ENCODE results near the gene WDCP. TPM values are rescaled to one million over a fixed set of nuclear protein-coding genes. Genes with fewer than 3 reads are reported as not detected.
"Not testable (repeated sequence)": the region's sequence is repeated elsewhere in the genome, so short reads cannot be mapped to it uniquely, and the experiment has no call there.

WDCP gene
- total RNA-seq, 1 donor from 2014 or later: 19.9 TPM

- intact Hi-C loops (cut with micrococcal nuclease): loop anchor here (10.0 kb wide), 1 partner anchor 1963 kb away; the partner anchor contains the start of gene RAB10
Observed at GRCh38 chr2:24072259-24072658, 25.1 kb upstream of the WDCP start.

- intact Hi-C loops (cut with micrococcal nuclease): no loop called here
Observed at GRCh38 chr2:24065341-24065740, 18.1 kb upstream of the WDCP start.

GRCh38 chr2:24058564-24059271 lies 11.5 kb upstream of the WDCP start:
- intact Hi-C loops (cut with micrococcal nuclease): no loop called here

GRCh38 chr2:24055750-24056149 lies 8.6 kb upstream of the WDCP start:
- intact Hi-C loops (cut with micrococcal nuclease): no loop called here

GRCh38 chr2:24054366-24055010 lies 7.3 kb upstream of the WDCP start:
- intact Hi-C loops (cut with micrococcal nuclease): no loop called here

DNA sequence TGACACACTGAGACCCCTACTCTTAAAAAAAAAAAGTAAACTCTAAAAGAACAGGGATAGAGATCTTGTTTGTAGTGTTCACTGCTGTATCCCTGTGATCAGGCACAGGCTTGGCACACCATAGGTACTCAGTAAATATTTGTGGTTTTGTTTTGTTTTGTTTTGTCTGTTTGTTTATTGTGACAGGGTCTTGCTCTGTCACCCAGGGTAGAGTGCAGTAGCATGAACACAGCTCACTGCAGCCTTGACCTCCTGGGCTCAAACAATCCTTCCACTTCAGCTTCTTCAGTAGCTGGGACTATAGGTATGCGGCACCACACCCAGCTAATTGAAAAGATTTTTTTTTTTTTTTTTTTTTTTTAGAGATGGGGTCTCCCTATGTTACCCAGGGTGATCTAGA lies 5.8 kb upstream of the WDCP start:
- intact Hi-C loops (cut with micrococcal nuclease): no loop called here

DNA sequence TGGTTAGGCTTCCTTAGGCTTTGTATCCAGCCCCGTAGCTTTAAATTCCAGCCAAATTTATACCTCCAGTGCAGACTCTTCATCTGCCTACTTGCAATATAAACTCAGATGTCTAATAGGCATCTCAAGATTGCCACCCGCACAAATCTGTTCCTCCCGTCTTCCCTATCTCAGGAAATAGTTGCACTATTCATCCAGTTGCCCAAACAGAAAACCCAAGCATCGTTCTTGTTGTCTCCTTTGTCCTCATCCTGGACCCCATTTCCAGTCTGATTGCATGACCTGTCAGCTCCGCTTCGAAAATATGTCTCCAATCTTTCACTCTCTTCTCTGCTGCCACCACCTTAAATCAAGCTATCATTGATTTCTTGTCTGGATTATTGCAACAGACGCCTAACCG lies 4.6 kb upstream of the WDCP start:
- intact Hi-C loops (cut with micrococcal nuclease): no loop called here

DNA sequence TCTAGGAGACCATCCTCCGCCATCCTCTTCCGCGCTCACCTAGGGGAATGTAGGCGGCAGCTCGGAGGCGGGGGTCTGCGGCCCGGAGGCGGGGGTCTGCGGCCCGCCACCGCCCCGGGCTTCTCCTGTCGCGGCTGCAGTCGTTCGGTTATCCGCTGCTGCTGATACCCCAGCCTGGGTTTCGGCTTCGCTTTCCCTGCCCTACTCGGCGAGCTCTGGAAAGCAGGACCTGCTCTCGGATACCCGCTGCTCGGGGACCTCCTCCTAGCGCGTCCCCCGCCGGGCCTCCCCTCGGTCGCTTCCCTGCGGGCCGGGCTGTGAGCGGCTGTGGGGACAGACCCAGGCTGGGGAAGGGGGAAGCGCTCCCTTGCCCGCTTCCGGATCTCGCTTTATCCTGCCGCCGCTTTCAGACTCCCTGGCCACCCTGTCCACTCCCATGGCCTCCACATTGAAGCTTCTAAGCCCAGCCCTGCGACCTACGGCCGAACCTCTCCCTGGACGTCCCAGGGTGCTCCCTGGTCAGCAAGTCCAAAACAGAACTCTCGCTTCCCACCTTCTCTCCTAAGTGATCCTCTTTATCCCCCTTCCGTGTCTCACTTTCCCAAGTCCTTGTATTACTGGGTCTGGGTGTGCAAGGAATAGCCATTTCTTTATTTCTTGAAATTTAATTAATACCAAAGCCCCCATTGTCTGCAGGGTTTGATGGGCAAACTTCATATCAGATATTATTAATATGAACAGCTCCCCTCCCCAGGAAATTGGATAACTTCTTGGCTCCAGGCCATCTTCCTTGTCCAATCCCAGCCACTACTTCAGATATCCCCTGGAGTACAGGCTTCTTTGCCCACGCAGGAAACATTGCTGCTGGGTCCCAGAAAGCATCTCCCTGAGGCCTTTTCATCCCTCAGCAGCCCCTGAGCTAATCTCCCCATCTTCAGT lies 3.1 kb upstream of the WDCP start:
- intact Hi-C loops (cut with micrococcal nuclease): no loop called here

DNA sequence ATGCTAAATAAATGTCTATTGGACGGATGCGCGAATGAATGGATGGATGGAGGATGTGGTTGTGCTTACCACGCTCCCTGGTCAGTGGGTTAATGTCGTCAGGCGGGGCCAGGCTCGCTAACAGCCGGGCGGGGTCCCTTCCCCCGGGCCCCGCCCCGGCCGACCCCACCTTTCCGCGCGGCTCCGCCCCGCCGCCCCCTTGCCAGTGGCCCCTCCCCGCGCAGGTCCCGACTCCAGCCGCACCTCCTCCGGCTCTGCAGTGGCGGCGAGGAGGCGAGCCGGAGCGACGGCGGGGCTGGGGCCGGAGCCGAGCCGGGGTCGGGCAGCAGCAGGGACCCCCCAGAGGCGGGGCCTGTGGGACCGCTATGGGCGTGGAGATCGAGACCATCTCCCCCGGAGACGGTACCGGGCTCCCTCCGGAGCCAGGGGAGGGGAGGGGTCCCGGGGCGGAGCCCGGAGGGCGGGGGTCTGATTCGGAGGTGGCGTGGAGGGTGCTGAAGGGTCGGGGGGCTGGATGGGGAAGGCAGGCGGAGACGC lies 2.4 kb upstream of the WDCP start, which contains the start of gene FKBP1B:
FKBP1B (plus strand) TSS at position 257 of the 537 bp plus-strand sequence; CDS start at position 366, 109 bp downstream.
- intact Hi-C loops (cut with micrococcal nuclease): loop anchor here (5.0 kb wide), 1 partner anchor 1828 kb away; the partner anchor contains the start of gene ASXL2

GRCh38 chr2:24048769-24049484 lies 1.7 kb upstream of the WDCP start:
- intact Hi-C loops (cut with micrococcal nuclease): loop anchor here (5.0 kb wide), 1 partner anchor 1828 kb away; the partner anchor contains the start of gene ASXL2

DNA sequence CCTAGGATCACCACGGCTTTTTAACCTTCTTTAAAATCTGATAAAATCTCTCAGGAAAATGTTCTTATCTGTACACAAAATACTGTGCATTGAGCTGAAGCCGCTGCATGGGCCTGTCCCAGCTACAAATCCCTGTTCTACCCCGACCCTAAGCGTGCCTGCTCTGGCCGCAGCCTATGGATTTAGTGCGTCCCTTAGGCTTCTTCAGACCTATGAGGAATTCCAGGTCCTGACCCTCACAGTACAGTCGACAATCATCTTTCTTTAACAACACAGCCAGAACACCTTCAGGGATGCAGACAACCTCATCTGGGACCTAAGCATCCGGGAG lies 477 bp upstream of the WDCP start:
- intact Hi-C loops (cut with micrococcal nuclease): loop anchor here (1.0 to 5.0 kb wide), 12 partner anchors 29 to 1830 kb away; partner anchors contain the start of genes ASXL2, ATAD2B, CENPO and DNAJC27

- intact Hi-C loops (cut with micrococcal nuclease): loop anchor here (2.0 to 5.0 kb wide), 6 partner anchors 38 to 1831 kb away; partner anchors contain the start of genes ASXL2, CENPO, DNAJC27 and FAM228B
Observed at GRCh38 chr2:24046599-24046929, 627 bp downstream of the WDCP start.

- intact Hi-C loops (cut with micrococcal nuclease): loop anchor here (2.0 to 5.0 kb wide), 6 partner anchors 39 to 1831 kb away; partner anchors contain the start of genes ASXL2, CENPO, DNAJC27 and FAM228B
Observed at GRCh38 chr2:24045511-24046508, 1.4 kb downstream of the WDCP start.

DNA sequence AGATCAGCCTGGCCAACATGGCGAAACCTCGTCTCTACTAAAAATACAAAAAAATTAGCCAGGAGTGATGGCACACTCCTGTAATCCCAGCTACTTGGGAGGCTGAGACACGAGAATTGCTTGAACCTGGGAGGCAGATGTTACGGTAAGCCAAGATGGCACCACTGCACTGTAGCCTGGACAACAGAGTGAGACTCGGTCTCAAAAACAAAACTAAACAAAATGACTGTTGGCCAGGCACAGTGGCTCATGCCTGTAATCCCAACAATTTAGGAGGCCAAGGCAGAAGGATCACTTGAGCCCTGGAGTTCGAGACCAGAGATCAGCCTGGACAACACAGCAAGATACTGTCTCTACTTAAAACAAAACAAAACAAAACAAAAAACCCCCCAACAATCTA lies 4.1 kb downstream of the WDCP start:
- intact Hi-C loops (cut with micrococcal nuclease): not testable (repeated sequence)

DNA sequence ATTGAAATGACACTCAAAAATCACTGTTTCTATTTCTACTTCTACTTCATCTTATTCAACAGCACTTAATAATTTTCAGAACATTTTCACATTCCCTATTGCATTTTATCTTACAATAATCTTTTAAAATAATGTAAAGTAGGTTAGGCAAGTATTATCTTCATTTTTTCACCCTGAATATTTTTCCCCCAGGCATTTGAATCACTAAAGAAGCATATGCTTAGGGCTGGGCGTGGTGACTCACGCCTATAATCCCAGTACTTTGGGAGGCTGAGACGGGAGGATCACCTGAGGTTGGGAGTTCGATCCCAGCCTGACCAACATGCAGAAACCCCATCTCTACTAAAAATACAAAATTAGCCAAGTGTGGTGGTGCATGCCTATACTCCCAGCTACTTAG lies 6.7 kb downstream of the WDCP start:
- intact Hi-C loops (cut with micrococcal nuclease): no loop called here

GRCh38 chr2:24038786-24039499 lies 8.2 kb downstream of the WDCP start:
- intact Hi-C loops (cut with micrococcal nuclease): no loop called here

DNA sequence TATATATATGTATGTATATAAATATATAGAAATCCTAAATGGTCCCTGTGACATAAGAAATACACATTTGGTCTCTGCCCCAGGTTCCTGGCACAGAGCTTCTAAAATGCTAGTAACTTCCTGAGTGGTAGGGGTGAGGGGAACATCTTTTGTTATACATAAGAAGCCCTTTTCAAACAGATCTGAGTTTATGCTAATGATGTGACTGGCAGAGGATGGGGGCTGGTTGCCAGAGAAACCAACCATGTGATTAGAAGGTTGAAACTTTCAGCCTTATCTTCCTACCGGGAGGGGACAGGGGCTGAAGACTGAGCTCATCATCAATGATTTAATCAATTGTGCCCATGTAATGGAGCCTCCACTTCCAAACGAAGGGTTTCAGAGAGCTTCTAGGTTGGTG lies 21.0 kb downstream of the WDCP start:
- intact Hi-C loops (cut with micrococcal nuclease): no loop called here

DNA sequence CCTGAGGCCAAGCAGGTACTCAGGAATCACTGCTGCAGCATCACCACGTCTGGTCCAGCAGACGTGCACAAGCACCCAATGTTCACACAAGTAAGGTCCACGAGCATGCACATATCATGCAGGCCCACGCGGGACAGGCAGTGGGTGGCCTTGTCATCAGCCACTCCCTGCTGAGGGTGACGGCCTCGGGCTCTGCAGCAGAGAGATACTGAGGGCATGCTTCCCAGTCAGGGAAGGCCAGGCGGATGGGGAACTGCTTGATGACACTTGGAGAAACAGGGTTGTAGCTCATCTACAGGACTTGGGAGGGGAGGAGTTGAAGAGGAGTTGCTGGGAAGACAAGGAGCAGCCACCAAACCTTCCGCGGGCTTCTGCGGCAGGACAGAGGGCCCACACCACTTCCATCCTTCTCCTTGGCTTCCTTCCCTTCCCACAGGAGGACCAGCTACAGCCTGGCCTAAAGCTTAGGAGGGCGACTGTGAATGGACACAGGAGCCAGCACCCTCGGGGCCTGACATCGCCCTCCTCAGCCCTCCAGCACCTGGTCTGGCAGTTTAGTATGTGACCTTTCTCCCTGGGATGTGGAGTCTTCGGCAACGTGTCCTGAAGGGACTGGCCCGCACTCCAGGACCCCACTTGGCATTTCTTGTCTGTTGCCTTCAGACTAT lies 22.1 kb downstream of the WDCP start:
- intact Hi-C loops (cut with micrococcal nuclease): no loop called here
